Hippocampal formation (tissue), 2 donors: ENCODE measurements around the gene CCNG2.
A peak's percentile ranks its signal among the peaks of the same experiment; 100 is the strongest.

Experiments used
- DNase-seq, 2 donors: peaks; one replicate each; lab custom pipeline; 2025; lab: John Stamatoyannopoulos, UW

Gene CCNG2

DNA sequence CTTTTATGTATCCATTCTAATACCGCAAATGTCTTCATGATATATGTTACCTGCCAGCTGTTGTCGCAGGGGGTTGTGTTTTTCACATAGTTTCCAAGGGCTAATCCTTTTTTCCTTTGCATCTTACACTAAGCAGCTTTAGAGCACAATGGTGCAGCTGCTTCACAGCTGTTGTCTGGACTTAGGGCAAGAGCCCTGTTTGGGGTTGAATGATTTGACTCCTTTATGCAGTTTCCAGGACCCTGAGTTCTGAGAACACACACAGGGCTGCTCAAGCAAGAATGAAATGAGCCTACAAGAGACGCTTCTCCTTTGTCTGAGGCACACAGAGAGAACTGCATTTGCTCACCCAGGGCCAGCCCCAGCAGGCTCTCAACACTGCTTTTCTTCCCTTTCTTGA lies 20.2 kb downstream of the CCNG2 start:
- DNase-seq: no peak

DNA sequence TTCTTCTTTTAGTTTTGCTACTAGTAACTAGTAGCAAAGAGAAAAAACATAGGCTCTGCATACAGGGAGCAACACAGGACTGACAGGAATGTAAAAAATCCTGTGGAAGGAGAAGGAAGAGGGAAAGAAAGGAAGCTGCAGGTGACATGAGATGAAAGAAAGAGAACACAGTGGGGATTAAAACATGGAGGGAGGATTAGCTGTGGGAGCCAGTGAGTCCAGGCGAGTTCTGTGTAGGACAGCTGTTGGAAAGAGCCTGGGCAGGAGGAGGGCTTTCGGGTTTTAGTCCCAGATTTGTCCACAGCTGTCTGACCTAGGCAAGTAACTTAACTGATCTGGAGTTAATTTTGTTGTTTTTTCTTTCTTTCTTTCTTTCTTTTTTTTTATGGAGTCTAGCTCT lies 21.6 kb downstream of the CCNG2 start:
- DNase-seq: no peak

DNA sequence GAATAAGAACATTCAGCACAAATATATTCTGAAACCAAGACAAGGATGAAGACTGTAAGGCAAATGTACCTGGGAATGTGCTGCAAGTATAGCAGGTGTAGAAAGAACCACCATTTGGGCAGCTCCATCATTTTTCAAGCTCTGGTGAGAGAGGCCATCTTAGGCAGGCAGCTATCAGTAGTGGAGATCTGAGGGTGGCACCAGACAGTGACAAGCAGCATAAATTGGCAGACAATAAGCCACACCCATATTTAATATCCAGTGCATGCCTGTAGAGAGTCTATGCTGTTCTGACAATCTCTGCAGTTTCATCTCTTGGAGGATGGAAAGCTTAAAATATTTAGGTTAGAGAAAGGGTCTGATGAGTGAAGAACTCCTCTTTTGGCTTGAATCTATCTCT lies 22.5 kb downstream of the CCNG2 start:
- no peak for DNase-seq

DNA sequence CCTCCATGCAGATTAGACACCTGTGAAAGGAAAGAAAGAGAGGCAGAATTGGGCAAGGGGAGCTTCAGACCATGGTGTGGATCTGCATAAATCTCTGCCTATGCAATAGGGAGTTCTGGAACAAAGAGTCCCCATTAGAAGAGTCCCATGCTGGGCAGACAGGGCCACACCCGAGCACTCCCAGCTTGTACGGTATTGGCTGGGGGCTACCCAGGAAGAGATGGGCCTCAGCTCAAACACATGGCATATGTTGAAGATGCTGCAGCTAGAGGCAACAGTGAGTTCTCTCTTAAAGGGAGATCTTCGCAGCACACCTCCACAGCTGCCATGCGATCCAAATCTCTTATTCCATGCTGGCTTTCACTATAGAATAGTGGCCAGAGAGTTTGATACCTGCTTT lies 24.7 kb downstream of the CCNG2 start:
- no peak for DNase-seq

DNA sequence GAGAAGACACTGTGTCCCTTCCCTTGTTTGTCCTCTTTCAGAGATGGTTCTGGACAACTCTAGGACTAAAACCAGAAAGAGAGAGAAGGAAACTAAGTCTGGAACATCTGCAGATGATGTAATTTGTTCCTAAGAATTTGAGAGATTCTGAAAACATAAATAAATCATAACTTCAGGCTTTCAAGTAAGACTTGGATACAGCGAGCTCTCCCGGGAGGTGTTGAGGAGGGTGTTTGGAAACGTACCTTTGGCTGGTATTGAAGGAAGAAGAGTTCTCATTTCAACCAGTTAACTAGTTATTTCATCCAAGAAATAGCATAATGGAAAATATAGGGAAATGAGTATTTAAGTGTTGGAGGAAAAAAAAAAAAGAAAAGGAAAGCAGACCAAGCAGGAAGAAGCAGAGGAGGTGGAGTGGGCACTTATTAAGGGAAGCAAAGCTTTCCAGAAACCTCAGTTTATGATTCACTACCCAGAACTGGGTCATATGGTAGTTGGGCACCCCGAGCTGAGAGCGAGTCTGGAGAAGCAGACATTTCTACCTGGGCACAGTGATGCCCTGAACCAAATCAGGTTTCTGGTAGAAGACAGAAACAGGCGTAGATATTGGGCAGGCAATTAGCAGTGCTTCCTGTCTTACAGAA lies 26.9 kb downstream of the CCNG2 start:
- no peak for DNase-seq

DNA sequence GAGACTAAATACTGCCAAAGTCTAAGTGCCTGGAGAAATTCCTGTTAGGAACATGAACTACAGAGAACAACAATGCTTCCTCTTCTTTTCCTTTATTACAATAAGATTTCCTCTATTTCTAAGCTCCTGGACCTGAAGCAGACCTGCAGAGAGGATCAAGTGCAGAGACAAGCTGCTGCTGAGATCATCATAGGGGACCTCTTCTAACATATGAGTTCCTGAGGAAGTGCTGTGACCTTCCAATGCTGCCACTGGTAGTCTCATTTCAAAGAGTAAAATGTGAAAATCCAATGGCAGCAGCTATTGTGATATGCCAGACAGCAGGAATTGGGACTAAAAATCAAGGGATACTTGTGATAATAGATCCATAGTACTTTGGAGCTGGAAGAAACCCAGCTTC lies 28.0 kb downstream of the CCNG2 start:
- DNase-seq: no peak

DNA sequence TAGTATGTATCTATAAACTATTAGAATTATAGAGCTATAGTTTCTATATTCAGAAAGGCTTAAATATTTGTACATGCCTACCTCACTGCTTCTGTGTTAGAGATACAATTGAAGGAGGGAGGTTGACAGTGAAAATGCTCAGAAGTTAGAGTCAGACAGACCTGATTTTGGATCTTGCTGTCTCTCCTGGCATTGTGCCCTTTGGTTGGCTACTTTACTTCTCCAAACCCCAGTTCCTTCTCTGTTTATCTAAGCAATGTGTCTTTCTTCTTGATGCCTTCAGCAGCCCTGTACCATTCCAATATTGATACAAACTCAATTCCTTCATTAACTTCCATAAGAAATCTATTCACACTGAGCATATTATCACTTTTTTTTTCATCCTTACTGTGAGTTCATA lies 28.7 kb downstream of the CCNG2 start:
- no peak for DNase-seq

DNA sequence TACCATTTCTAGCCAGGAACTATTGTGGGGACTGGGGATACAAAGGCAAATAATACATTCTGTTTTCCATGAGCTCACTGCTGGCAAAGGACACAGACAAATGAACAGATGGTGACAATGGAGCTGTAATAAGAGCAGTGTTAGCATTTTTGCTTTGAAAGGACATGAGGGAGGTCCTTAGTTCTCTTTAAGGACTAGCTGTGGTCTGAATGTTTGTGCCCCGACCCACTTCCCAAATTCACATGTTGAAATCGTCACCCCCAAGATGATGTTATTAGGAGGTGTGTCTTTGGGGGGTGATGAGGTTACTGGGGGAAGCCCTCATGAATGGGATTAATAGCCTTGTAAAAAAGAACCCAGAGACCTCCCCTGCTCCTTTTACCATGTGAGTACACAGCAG lies 30.3 kb downstream of the CCNG2 start:
- peak in 1 of 2 donors; percentile 14 for DNase-seq

DNA sequence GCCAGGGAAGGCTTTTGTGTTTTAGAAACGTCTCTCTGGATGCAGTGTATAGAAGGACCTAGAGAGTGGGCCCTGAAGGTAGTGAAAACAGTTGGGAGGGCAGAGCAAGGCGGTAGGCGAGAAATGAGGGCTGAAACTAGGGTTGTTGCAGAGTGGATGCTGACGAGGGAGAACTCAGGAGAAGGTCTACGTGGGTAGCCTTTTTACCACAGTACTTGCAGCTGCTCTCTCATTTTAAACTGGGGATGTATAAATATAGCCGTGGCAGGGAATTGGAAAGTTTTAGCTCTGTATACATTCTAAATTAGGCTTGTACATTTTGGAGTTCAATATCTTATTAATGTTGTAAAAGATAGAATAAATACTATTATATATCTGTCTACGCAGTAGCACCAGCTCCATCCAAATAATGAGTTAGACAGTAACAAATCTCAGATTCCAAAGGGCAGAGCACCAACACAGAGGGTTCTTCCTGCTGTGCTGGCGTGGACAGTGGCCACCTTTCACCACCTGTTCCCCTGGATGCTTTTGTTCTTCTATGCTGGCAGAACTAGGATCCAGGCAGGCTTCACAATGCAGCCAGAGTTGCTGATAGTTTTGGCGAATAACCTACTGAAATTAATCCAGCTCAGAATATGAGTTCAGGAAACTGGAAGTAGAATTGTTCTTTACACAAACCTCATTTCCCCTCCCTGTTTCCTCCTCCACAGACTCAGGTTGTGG lies 31.7 kb downstream of the CCNG2 start:
- DNase-seq: peak in 1 of 2 donors; percentile 41

DNA sequence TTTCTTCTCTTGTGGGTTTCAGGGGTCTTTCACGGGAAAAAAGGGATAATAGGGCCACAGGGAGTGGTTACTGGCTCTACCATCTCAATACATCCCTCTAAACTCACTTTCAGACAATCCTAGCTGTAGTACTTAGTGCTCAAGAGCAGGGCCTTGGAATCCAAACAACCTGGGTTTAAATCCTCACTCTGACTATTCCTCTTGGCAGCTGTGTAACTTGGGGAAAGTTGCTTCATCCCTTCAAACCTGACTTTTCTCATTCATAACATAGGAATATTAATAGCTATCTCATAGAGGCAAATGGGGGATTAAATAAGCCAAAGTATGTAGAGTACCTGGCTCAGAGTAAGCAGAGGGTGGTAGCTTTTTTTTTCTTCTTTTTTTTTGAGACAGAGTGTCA lies 32.4 kb downstream of the CCNG2 start:
- DNase-seq: no peak

DNA sequence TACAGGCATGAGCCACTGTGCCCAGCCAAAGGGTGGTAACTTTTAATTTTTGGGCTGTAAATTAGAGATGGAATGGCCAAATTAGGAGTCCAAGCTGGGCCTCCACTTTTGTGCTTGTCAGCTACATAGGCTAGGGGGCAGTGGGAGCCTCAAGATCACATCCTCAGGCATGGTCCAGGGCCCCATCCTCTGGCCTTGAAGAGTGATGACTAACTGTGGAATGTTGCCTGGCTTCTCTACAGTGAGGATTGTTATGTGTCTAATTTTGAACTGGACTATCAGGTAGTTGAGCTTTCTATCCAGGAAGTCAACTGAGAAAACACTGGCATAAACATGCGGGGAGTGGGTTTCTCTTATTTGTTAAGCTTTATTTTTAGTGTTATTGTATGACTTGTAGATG lies 33.0 kb downstream of the CCNG2 start:
- no peak for DNase-seq

DNA sequence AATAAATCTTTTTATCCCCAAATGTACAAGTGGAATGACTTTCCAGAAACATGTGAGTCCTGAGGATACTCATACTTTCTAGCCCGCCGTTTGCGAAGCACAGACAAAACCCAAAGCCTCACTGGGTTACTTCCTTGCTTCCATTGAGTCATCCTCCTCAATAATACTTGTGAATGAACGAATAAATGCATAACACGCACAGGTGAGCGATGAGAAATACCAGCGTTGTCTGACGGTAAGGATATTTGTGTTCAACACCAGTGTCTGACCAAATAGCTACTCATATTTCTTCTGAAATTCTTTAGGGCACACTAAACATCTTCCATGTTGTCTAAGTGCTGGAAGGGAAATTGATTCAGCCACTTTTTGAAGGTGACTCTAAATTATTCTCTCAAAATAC lies 36.0 kb downstream of the CCNG2 start:
- no peak for DNase-seq

DNA sequence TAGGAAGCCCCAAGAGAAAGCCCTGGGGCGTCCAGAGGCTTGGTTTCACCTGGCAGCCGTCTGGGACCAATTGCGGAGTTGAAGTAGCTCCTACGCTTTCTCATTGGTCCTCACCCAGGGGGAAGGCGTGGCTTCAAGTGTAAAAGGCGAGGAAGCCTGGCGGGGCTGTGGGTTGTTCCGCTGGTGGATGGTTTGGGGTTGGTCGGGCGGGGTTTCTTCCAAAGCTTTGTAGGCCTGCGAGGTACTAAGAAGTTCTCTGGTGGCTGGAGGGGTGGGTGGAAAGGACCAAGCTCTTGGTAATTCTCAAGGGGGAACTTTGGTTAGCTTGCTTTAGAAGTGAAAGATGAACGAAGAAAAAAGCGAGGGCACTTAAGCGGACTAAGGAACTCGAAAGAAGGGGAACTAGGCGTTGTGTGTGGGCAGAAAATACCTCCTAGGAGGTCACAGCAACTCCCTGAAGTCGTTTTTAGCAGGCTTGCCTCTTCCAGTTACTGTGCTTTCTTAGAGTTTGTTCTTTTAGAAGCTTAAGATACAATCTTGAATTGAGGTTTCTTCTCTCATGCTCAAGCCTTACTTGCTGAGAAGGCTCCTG lies 36.6 kb downstream of the CCNG2 start:
- DNase-seq: peak in 1 of 2 donors; percentile 30

DNA sequence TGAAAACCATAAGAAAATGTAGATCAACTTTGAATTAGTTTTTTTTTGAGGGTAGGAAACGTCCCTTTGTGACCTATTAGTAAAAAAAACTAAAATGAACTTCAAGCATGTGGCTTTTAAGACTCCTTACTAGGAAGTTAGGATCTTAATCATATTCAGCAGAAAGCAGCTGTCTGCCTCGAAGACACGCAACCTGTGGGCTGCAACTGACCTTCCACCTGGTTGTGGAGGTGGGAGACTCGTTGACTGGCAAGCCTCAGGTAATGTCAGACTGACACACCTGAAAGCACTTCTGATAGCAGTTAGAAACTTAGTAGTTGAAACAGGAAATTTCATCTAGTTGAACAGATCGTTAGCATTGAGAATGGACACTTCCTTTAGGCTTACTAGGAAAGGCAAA lies 37.4 kb downstream of the CCNG2 start:
- no peak for DNase-seq

DNA sequence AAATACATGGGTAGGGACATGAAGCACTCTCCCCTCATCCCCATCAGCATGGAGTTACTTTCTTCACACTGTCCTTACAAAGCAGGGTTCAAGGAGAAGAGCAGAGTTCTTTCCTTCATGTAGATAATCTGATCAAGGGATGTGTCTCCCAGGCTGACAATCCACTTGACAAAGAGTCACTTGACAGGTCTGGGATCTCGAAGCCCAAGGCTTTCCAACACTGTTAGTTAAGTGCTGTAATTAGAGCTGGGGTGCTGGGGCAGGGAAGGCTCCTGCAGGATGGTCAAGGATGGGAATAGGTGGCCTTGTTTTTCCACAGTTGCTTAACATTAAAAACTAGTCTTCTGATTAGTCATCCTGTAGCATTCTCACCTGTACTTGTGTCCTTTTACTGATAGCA lies 38.0 kb downstream of the CCNG2 start:
- no peak for DNase-seq

DNA sequence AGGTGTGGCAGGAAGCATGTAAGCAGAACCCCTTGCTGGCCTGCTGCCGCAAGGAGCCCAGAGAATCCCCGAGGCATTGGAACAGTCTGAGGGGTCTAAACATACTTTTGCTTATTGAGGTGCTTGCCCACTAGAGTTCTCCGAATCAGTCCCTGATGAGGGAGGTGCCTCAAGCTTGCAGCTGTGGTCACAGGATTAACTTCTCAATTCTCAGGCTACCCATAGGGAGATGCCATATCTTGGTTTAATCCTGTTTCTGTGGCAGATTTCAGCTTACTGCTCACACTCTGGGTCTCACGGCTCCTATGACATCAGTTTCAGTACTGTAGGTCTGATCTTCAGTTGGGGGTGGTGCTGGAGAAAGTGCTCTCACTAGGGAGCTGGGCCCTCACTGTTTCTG lies 39.9 kb downstream of the CCNG2 start:
- DNase-seq: no peak

DNA sequence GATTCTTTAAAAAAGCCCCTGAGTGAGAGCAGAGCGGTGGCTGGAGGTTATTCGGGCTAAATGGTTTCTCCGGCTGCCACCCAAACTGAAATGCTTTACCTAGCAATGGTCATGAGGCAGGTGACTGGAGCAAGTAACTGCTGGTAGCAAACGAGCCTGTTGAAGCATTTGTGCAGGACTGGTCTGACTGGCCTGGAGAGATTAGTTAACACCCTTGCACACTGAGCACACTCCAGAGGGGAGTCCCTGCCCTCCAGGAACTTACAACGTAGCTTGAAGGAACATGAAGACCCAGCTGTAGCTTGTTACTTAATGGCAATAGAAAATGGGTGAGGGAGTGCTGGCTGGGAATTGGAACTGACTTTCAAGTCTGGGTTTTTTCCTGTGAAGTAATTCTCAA lies 40.4 kb downstream of the CCNG2 start:
- DNase-seq: no peak

DNA sequence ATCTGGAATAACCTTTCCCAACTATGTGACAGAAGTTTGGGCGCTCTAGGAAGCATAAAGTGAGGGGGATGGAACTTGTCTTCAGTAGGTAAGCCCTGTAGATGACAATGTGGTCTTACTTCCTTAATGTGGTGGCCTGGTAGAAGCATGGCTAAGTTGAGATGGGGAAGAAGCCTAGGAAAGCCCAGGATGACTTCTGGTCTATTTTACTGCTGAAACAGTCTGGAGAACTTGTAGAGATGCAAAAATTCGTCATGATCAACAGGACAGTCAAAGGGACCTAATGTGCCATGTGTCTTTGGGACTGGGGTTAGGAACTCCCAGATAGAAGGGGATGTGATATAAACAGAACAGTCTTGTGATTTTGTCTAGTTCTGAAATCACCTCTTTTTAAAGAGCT lies 40.8 kb downstream of the CCNG2 start:
- no peak for DNase-seq

DNA sequence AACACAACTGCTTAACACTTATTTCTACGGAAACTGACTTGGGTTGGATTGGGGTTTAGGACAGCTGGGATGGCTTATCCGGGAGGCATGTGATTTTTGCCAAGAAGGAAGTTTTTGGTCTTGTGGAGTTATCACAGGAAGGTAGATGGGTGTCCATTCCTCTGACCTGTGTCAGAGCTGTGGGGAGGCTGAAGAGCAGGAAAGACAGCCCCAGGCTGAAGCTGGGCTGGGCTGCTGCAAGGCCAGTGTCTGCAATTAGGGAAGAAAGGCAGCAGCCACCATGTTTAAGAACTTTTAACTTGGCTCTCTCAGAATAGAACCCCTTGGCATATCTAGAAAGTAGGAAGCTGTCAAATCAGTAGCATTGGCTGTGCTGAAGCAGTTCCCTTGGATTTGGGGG lies 42.3 kb downstream of the CCNG2 start:
- no peak for DNase-seq

DNA sequence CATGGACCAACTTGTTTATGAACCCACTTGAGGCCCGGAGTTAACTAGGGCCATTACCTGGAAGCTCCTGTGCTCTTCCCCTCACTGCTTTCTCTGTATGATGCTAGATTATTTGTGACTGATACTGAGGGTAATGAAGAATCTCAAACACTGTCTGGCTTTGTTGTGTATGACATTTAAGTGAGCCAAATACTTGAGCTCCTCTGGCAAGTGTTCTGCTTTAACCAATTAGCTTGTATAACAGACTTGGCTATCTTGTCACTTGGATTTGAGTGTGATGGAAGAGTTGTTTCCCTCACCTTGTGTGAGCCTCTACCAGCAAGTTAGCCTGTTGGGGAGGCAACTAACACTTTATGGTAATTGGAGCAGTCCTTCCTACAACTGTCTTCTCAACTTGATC lies 42.7 kb downstream of the CCNG2 start:
- no peak for DNase-seq

DNA sequence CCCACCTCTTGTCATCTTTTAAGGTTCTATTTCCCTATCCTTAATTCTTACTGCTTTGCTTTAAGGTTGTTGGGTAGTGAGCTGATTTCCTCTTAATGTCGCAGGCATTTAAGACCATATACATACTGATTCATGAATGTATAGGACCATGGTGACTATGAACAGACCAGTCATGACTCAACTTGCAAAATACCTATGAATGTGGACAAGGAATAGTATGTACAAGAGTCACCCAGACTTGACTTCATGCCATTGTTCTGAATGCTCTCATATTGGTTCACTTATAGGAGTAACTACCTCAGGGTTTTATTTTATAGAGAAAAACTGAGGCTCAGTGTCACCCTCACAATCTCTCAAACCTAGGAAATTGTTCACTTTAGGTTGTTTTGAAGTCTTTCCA lies 44.3 kb downstream of the CCNG2 start:
- DNase-seq: no peak

DNA sequence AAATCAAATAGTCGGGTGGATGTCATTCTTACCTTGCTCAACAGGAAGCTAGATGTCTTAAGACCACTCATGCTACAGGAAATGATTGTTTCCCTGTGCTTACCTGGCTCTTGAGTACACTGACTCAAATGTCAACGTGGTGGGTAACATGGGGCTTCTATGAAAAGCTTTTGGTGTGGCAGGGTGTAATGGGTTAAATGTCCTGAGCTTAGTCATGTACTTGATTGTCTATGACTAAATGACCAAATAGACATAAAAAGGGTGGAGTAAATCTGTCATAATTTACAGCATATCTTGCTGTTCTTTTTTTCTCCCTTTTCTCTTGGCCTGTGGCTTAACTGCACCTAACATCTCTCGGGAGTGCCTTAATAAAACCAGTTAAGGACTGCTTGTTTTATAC lies 44.9 kb downstream of the CCNG2 start:
- DNase-seq: no peak

DNA sequence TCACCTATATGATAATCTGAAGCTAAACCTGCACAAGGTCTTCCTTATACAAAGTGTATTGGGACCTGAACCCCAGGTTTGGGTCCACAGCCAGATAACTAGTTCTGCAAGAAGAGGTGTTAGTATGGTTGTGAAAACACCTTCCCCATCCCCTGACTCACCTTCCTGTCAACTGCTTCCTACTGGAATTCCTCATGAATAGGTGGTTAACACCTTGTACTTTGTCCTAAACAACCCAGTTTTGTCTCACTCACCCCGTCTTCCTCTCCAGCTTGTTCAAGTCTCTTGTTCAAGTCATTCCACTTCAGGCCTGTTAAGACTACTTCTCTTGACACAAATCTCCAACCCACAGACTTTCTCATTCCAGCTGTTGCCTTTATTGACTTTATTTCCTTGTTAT lies 45.5 kb downstream of the CCNG2 start:
- no peak for DNase-seq
